Endothelial cell of umbilical vein (primary cell): Measurements from ENCODE around the gene EYS.

ENCODE experiments used
- EZH2 ChIP-seq: IDR thresholded peaks from 2 replicates; pipeline ENCODE4 v1.6.1; 2012; ENCODE audit warnings: borderline replicate concordance, low read depth, mild to moderate bottlenecking, moderate library complexity, low read length, inconsistent platforms; ENCODE audit not compliant: severe bottlenecking
- POLR2A ChIP-seq: IDR thresholded peaks from 2 replicates; pipeline ENCODE4 v1.6.1; 2012; ENCODE audit warnings: low read depth, mild to moderate bottlenecking, control low read depth, low read length
- POLR2AphosphoS5 ChIP-seq: IDR thresholded peaks from 2 replicates; pipeline ENCODE4 v1.6.1; 2012; ENCODE audit warnings: low read depth, mild to moderate bottlenecking, control low read depth, low read length, moderate library complexity; ENCODE audit not compliant: insufficient read depth
- TF ChIP-seq, protein P1 (sequence below), 2 donors: IDR thresholded peaks; 1 replicate in 1 of 2; 2 replicates in 1 of 2; pipeline ENCODE4 v1.5.1; 2011; ENCODE audit warnings: low read length in 2 of 2, mild to moderate bottlenecking in 2 of 2, moderate library complexity in 2 of 2, control low read depth in 1 of 2, inconsistent platforms in 1 of 2, low read depth in 1 of 2; ENCODE audit not compliant: insufficient read depth in 1 of 2; ENCODE audit errors: extremely low read depth in 1 of 2

DNA sequence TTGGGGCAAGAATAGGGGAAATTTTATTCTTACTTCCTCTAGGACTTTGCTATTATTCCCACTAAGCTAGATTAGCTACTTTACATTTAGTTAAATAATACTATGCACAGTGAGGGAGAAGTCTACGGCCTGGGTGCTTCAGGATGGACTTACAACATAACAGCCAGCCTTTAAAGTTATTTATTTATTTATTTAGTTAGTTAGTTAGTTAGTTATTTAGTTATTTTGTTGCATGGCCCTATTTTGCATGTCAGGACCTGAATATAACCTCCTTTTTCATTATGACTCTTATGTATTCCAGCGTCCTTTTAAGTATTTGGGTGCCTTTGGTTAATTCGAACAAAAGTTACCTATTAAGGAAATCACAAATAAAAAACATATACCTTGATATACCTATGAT is 238.7 kb downstream of the EYS start:
- TF ChIP-seq POLR2A, result no peak
- no peak for TF ChIP-seq EZH2
- TF ChIP-seq, protein P1, sequence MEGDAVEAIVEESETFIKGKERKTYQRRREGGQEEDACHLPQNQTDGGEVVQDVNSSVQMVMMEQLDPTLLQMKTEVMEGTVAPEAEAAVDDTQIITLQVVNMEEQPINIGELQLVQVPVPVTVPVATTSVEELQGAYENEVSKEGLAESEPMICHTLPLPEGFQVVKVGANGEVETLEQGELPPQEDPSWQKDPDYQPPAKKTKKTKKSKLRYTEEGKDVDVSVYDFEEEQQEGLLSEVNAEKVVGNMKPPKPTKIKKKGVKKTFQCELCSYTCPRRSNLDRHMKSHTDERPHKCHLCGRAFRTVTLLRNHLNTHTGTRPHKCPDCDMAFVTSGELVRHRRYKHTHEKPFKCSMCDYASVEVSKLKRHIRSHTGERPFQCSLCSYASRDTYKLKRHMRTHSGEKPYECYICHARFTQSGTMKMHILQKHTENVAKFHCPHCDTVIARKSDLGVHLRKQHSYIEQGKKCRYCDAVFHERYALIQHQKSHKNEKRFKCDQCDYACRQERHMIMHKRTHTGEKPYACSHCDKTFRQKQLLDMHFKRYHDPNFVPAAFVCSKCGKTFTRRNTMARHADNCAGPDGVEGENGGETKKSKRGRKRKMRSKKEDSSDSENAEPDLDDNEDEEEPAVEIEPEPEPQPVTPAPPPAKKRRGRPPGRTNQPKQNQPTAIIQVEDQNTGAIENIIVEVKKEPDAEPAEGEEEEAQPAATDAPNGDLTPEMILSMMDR (IDR thresholded peaks at IDR 0.05; ENCODE audit: extremely low read depth in 1 of 2, insufficient read depth in 1 of 2, low read depth in 1 of 2, low read length in 2 of 2), result no peak
- no peak for TF ChIP-seq POLR2AphosphoS5
